WTC11 (cell line): ENCODE measurements around the gene NUPR1.

Source experiments
- CTCF ChIP-seq: fragments of 200-600 bp; IDR thresholded peaks from 2 replicates; pipeline ENCODE4 v1.8.0; 2022; ENCODE audit warnings: antibody characterized with exemption
- ETV6 ChIP-seq: sonication (generic); formaldehyde crosslinking; IDR thresholded peaks from 2 replicates; pipeline ENCODE4 v1.8.1; 2022; ENCODE audit warnings: mild to moderate bottlenecking, missing genetic modification reagents
- FOXP1 ChIP-seq: sonication (generic); formaldehyde crosslinking; IDR thresholded peaks from 2 replicates; pipeline ENCODE4 v1.8.0; 2022; ENCODE audit warnings: missing genetic modification reagents, mild to moderate bottlenecking, moderate library complexity, borderline replicate concordance
- MAX ChIP-seq: sonication (generic); formaldehyde crosslinking; IDR thresholded peaks from 2 replicates; pipeline ENCODE4 v1.8.0; 2022; ENCODE audit warnings: mild to moderate bottlenecking, missing genetic modification reagents
- ZNF121 ChIP-seq: sonication (generic); formaldehyde crosslinking; IDR thresholded peaks from 2 replicates; pipeline ENCODE4 v1.8.0; 2023; ENCODE audit warnings: missing genetic modification reagents
- TF ChIP-seq, protein P1 (sequence below): sonication (generic); formaldehyde crosslinking; conservative IDR thresholded peaks from 2 replicates; pipeline ENCODE4 v1.8.1; 2022; ENCODE audit warnings: mild to moderate bottlenecking, missing genetic modification reagents
- TF ChIP-seq, protein P2 (sequence below): sonication (generic); formaldehyde crosslinking; IDR thresholded peaks from 2 replicates; pipeline ENCODE4 v1.8.1; 2022; ENCODE audit warnings: low read depth, mild to moderate bottlenecking, moderate library complexity, missing genetic modification reagents, borderline replicate concordance
- TF ChIP-seq, protein P3 (sequence below): sonication (generic); formaldehyde crosslinking; IDR thresholded peaks from 2 replicates; pipeline ENCODE4 v1.8.1; 2023; ENCODE audit warnings: mild to moderate bottlenecking, missing genetic modification reagents, moderate library complexity
- TF ChIP-seq, protein P4 (sequence below): sonication (generic); formaldehyde crosslinking; IDR thresholded peaks from 2 replicates; pipeline ENCODE4 v1.8.1; 2023; ENCODE audit warnings: mild to moderate bottlenecking, moderate library complexity, missing genetic modification reagents

- TF ChIP-seq CTCF (no peak), ZNF121 (no peak), ETV6 (CRISPR knock-in tag) (no peak), FOXP1 (CRISPR knock-in tag) (no peak), MAX (CRISPR knock-in tag) (no peak)
- TF ChIP-seq, protein P1, sequence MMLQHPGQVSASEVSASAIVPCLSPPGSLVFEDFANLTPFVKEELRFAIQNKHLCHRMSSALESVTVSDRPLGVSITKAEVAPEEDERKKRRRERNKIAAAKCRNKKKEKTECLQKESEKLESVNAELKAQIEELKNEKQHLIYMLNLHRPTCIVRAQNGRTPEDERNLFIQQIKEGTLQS (CRISPR knock-in tag): no peak
- TF ChIP-seq, protein P2, sequence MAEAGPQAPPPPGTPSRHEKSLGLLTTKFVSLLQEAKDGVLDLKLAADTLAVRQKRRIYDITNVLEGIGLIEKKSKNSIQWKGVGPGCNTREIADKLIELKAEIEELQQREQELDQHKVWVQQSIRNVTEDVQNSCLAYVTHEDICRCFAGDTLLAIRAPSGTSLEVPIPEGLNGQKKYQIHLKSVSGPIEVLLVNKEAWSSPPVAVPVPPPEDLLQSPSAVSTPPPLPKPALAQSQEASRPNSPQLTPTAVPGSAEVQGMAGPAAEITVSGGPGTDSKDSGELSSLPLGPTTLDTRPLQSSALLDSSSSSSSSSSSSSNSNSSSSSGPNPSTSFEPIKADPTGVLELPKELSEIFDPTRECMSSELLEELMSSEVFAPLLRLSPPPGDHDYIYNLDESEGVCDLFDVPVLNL (CRISPR knock-in tag): no peak
- TF ChIP-seq, protein P3, sequence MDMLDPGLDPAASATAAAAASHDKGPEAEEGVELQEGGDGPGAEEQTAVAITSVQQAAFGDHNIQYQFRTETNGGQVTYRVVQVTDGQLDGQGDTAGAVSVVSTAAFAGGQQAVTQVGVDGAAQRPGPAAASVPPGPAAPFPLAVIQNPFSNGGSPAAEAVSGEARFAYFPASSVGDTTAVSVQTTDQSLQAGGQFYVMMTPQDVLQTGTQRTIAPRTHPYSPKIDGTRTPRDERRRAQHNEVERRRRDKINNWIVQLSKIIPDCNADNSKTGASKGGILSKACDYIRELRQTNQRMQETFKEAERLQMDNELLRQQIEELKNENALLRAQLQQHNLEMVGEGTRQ (CRISPR knock-in tag): no peak
- TF ChIP-seq, protein P4, sequence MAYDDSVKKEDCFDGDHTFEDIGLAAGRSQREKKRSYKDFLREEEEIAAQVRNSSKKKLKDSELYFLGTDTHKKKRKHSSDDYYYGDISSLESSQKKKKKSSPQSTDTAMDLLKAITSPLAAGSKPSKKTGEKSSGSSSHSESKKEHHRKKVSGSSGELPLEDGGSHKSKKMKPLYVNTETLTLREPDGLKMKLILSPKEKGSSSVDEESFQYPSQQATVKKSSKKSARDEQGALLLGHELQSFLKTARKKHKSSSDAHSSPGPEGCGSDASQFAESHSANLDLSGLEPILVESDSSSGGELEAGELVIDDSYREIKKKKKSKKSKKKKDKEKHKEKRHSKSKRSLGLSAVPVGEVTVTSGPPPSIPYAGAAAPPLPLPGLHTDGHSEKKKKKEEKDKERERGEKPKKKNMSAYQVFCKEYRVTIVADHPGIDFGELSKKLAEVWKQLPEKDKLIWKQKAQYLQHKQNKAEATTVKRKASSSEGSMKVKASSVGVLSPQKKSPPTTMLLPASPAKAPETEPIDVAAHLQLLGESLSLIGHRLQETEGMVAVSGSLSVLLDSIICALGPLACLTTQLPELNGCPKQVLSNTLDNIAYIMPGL (CRISPR knock-in tag): no peak
These were observed 40.7 kb downstream of the NUPR1 start for GRCh38 chr16:28497861-28498599.
